Sigmoid colon (tissue), 7 donors: Measurements from ENCODE around the gene CCDC102B. TPM values are rescaled to one million over a fixed set of nuclear protein-coding genes. Genes with fewer than 3 reads are reported as not detected.

Experiments used
- DNase-seq: peaks from one replicate; pipeline ENCODE4 v3.0.0-alpha.2; 2019
- H3K27ac ChIP-seq, 4 donors: fragments of 200-600 bp; sonication (generic); one replicate each; pipeline ENCODE4 v1.5.1; 2016 to 2019; ENCODE audit warnings: mild to moderate bottlenecking in 1 of 4
- H3K27me3 ChIP-seq, 3 donors: fragments of 200-600 bp; sonication (generic); one replicate each; pipeline ENCODE4 v1.5.1; 2019; ENCODE audit warnings: mild to moderate bottlenecking in 1 of 3
- H3K36me3 ChIP-seq, 4 donors: fragments of 200-600 bp; sonication (generic); one replicate each; pipeline ENCODE4 v1.5.1; 2016 to 2019
- H3K4me1 ChIP-seq, 4 donors: fragments of 200-600 bp; sonication (generic); one replicate each; pipeline ENCODE4 v1.5.1; 2017 to 2019
- H3K4me3 ChIP-seq, 4 donors: fragments of 200-600 bp; sonication (generic); one replicate each; pipeline ENCODE4 v1.5.1; 2017 to 2019; ENCODE audit warnings: mild to moderate bottlenecking in 2 of 4, moderate library complexity in 1 of 4
- H3K9me3 ChIP-seq, 4 donors: fragments of 200-600 bp in 3 of 4; sonication (generic) in 3 of 4; one replicate each; pipeline versions ENCODE4 v1.5.1 to v1.6.1; 2013 to 2019
- CTCF ChIP-seq, 4 experiments: fragments of 450-650 bp in 3 of 4; fragments of 200-600 bp in 1 of 4; IDR thresholded peaks; one replicate each; pipeline ENCODE4 v1.5.1; 2016 to 2019; ENCODE audit warnings: antibody characterized with exemption in 4 of 4, mild to moderate bottlenecking in 3 of 4, moderate library complexity in 2 of 4
- EP300 ChIP-seq, 4 donors: sonication (generic); formaldehyde crosslinking; IDR thresholded peaks; one replicate each; pipeline ENCODE4 v1.6.1; 2017; ENCODE audit warnings: antibody characterized with exemption in 4 of 4
- POLR2A ChIP-seq, 2 donors: fragments of 450-650 bp; IDR thresholded peaks; one replicate each; pipeline ENCODE4 v1.6.1; 2016; ENCODE audit warnings: antibody characterized with exemption in 2 of 2, mild to moderate bottlenecking in 2 of 2, moderate library complexity in 2 of 2
- POLR2AphosphoS5 ChIP-seq, 4 donors: sonication (generic); formaldehyde crosslinking; IDR thresholded peaks; one replicate each; pipeline ENCODE4 v1.6.1; 2017; ENCODE audit warnings: antibody characterized with exemption in 4 of 4
- WGBS, 2 donors: extraction: QIAGEN DNeasy Blood & Tissue Kit; methylation state at CpG; one replicate each; pipeline ENCODE4 v1.1.7; 2013; 5-methylcytosine and 5-hydroxymethylcytosine counted together
- intact Hi-C: fragments of 100-400 bp; cut with DNase I; formaldehyde crosslinking; loops from one replicate; pipeline ENCODE4 v1.15.1; 2023
- polyA plus RNA-seq, 3 donors: library from polyadenylated mRNA; stranded (reverse); fragments of 200-250 nt; gene quantifications; one replicate each; pipeline ENCODE4 v1.2.3, GENCODE V29; 2013
- total RNA-seq, 4 donors: library from RNA; depleted of rRNA; stranded (reverse); fragments of >200 nt; gene quantifications; one replicate each; pipeline ENCODE4 v1.1.0, GENCODE V29; 2016
- donor health status: healthy with polysubstance abuse.
- donor health status: Bipolar disorder and iron deficiency.
- donor health status: healthy.

Gene CCDC102B
- total and polyA plus RNA-seq, 7 donors = 1.8 to 16.3 (median 6.7) TPM

- no peaks in the 10 kb centered on the region for H3K36me3 ChIP-seq
- intact Hi-C loops = no loop called here
- H3K27me3 ChIP-seq = no peaks in the 10 kb centered on the region
- DNase-seq = no peak
- H3K9me3 ChIP-seq = no peaks in the 10 kb centered on the region
- no peaks in the 10 kb centered on the region for H3K4me1 ChIP-seq
- TF ChIP-seq EP300 (IDR thresholded peaks at IDR 0.05) (no peak), CTCF (IDR thresholded peaks at IDR 0.05) (no peak), POLR2A (IDR thresholded peaks at IDR 0.05) (no peak), POLR2AphosphoS5 (IDR thresholded peaks at IDR 0.05) (no peak)
- no peak overlapping the region for H3K27ac ChIP-seq
- no peak overlapping the region for H3K4me3 ChIP-seq
Measured at GRCh38 chr18:68793951-68794350, 3.9 kb upstream of the CCDC102B start.

- Histone ChIP-seq H3K4me1 (no peaks in the 10 kb centered on the region), H3K4me3 (no peak overlapping the region), H3K9me3 (no peaks in the 10 kb centered on the region), H3K36me3 (no peaks in the 10 kb centered on the region), H3K27ac (peak overlapping the region in 2 of 4 donors; percentile 8 to 13), H3K27me3 (no peaks in the 10 kb centered on the region)
- intact Hi-C loops = no loop called here
- TF ChIP-seq POLR2A (IDR thresholded peaks at IDR 0.05) (no peak), CTCF (IDR thresholded peaks at IDR 0.05) (no peak), POLR2AphosphoS5 (IDR thresholded peaks at IDR 0.05) (peak in 2 of 4 donors; percentile 15 to 29)
- 70 to 73% methylated on average over 7 of the region's 7 CpGs for WGBS, 2 donors
- DNase-seq = no peak
Measured at GRCh38 chr18:68796936-68797690, 767 bp upstream of the CCDC102B start.

GRCh38 chr18:68800075-68800474, 2.2 kb downstream of the CCDC102B start:
- no peaks in the 10 kb centered on the region for H3K36me3 ChIP-seq
- H3K27me3 ChIP-seq = no peaks in the 10 kb centered on the region
- H3K4me1 ChIP-seq = no peaks in the 10 kb centered on the region
- intact Hi-C loops = no loop called here
- TF ChIP-seq POLR2A (IDR thresholded peaks at IDR 0.05) (no peak), POLR2AphosphoS5 (IDR thresholded peaks at IDR 0.05) (no peak), EP300 (IDR thresholded peaks at IDR 0.05) (no peak), CTCF (IDR thresholded peaks at IDR 0.05) (no peak)
- no peak for DNase-seq
- H3K4me3 ChIP-seq = no peak overlapping the region
- 54 to 66% methylated on average over 7 of the region's 7 CpGs for WGBS, 2 donors
- H3K9me3 ChIP-seq = no peaks in the 10 kb centered on the region
- no peak overlapping the region for H3K27ac ChIP-seq

GRCh38 chr18:68803356-68803755, 5.5 kb downstream of the CCDC102B start:
- peak; percentile 92 for DNase-seq
- Histone ChIP-seq H3K4me3 (no peak overlapping the region), H3K9me3 (no peaks in the 10 kb centered on the region), H3K36me3 (no peaks in the 10 kb centered on the region), H3K27ac (peak overlapping the region in 2 of 4 donors; percentile 9 to 32), H3K27me3 (no peaks in the 10 kb centered on the region), H3K4me1 (no peaks in the 10 kb centered on the region)
- TF ChIP-seq POLR2AphosphoS5 (IDR thresholded peaks at IDR 0.05) (peak in 3 of 4 donors; percentile 56 to 66 (median 60)), POLR2A (IDR thresholded peaks at IDR 0.05) (no peak)
- intact Hi-C loops = no loop called here
- WGBS, 2 donors = 50 to 65% methylated on average over 3 of the region's 3 CpGs

GRCh38 chr18:68817584-68817983, 19.7 kb downstream of the CCDC102B start:
- no peaks in the 10 kb centered on the region for H3K4me1 ChIP-seq
- 38 to 66% methylated on average over 3 of the region's 3 CpGs for WGBS, 2 donors
- TF ChIP-seq POLR2A (IDR thresholded peaks at IDR 0.05) (no peak), POLR2AphosphoS5 (IDR thresholded peaks at IDR 0.05) (no peak), EP300 (IDR thresholded peaks at IDR 0.05) (no peak), CTCF (IDR thresholded peaks at IDR 0.05) (no peak)
- no peak for DNase-seq
- H3K4me3 ChIP-seq = no peak overlapping the region
- no peaks in the 10 kb centered on the region for H3K9me3 ChIP-seq
- intact Hi-C loops = no loop called here
- no peaks in the 10 kb centered on the region for H3K36me3 ChIP-seq
- H3K27ac ChIP-seq = no peak overlapping the region
- H3K27me3 ChIP-seq = no peaks in the 10 kb centered on the region
